Stimulated activated CD4-positive, alpha-beta T cell treated with anti-CD3 and anti-CD28 coated beads, Interleukin-15, amount 100 ng/mL, for 24 hours (primary cell): Measurements from ENCODE around the gene DMRT1.
"Not testable (repeated sequence)": the region's sequence is repeated elsewhere in the genome, so short reads cannot be mapped to it uniquely, and the experiment has no call there.

Source experiments
- DNase-seq: peaks from one replicate; pipeline ENCODE4 v3.0.0-alpha.2; 2020

DMRT1 gene

DNA sequence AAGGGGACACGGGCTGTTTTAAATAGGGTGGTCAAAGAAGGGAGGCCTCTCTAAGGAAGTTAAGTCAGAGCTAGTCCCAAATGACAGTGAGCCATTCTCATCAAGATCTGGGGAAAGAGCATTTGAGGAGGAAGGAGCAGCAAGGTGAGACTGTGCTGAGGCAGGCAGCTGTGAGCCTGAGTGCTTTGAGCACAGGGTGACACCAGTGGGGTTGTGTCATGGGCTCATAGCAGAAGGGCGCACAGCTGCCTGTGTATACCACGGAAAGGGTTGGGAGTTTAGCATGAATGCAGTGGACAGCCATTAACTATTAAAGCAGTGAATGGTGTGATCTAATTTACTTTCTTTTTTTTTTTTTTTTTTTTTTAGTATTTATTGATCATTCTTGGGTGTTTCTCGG, 19.2 kb downstream of the DMRT1 start:
- no peak for DNase-seq

DNA sequence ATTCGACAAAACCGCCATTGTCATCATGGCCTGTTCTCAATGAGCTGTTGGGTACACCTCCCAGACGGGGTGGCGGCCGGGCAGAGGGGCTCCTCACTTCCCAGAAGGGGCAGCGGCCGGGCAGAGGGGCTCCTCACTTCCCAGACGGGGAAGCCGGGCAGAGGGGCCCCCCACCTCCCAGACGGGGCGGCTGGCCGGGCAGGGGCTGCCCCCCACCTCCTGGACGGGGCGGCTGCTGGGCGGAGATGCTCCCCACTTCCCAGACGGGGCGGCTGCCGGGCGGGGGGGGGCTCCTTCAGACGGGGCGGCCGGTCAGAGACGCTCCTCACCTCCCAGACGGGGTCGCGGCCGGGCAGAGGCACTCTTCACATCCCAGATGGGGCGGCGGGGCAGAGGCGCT, 20.0 kb downstream of the DMRT1 start:
- DNase-seq: not testable (repeated sequence)

DNA sequence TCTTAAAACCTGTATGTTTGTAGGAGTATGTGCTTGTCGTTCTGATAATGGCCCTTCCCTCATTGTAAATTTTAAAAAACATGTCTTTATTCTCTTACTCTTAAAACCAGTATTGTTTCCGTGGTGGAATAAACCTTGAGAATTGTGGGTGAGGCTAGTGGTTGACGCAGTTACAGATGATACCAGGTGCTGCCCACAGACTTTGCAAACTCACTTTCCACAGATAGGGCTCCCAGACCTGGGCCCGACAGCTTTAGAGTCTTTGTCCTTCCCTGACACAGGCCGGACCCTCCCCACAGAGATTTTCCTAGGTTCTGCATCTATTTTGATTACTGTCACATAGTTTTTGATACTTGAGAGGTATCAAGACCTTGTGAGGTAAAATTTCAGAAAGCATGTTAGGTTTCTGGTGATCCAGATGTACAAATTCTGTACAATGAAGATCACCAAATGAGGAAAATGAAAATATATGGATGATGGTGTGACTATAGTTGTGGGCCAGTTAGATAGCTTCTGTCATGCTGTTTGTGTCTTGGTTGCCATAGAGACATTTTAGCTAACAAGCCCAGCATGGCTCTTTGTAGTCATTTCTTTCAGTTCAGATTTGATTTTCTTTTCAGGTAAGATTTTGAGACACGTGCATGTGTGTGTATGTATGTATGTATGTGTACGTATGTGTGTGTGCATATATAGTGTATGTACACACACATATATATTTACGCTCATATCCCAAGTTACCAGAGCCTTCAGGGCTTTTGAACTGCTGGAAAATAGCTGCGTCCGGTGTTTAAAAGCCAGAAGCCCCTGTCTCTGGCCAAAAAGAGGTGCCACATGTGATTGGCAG, 33.8 kb downstream of the DMRT1 start:
- DNase-seq: no peak

DNA sequence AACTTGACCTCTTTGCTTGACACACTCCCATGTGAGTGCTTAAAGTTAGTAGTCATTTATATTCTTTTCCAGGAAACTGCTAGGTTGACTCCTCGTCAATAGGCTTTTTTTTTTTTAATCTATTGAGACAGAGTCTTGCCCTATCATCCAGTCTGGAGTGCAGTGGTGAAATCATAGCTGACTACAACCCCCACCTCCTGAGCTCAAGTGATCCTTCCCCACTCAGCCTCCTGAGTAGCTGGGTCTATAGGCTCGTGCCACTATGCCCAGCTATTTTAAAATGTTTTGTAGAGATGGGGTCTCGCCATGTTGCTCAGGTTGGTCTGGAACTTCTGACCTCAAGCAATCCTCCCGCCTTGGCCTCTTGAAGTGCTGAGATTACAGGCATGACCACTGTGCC, 34.9 kb downstream of the DMRT1 start:
- no peak for DNase-seq

DNA sequence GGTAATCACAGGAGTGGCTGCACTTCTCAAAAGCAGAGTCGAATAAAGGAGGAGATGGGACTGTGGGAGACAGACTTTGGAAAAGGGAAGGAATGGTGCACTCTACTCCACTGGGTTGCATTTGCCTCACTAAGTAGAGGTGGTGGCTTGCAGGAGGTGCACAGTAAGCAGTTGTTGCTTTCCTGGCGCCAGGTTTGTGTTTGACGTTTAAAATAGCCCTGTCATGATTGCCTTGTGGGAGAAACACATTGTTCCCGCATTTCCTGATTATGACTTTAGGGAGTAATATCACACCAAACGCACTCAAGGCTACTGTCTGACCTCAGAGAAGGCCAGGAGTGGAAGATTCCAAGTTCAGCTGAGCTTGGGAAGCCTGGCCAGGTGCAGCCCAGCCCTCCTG, 36.7 kb downstream of the DMRT1 start:
- DNase-seq: no peak

DNA sequence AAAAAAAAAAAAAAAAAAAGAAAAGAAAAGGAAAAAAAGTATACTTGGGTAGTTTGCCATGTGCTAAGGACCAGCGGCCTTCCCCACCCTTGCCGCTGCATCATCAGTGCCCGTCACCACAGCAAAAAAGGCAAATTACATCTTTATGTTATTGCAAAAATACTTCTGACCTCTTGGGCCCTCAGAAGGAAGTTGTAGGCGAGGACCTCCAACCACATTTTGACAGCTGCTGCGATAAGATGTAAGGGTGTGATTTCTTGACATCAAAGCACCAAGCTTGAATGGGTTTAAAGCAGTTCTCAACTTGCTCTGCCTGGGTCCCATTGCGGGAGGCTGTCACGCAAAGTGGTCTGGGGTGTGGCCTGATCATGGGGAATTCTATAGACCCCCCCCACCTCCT, 39.2 kb downstream of the DMRT1 start:
- peak; percentile 5 for DNase-seq

DNA sequence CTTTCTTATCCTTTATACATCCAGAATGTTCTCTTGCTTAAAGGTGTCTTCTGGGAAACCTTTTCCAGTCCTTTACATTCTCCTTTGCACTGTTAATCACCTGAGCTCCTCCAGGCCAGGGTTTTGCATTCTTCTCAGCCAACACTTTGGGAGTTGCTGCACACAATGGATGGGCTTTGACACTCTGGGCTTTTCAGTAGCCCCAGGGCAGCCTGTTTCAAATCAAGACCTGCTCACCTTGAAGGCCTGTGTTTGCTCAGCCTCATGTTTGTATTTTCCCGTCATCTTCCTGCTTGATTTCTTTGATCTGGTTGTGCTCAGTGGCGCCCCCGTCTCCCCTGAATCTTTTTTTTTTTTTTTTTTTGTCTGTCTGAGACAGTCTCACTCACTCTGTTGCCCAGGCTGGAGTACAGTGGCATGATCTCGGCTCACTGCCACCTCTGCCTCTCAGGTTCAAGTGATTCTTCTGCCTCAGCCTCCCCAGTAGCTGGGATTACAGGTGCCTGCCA, 41.0 kb downstream of the DMRT1 start:
- no peak for DNase-seq

DNA sequence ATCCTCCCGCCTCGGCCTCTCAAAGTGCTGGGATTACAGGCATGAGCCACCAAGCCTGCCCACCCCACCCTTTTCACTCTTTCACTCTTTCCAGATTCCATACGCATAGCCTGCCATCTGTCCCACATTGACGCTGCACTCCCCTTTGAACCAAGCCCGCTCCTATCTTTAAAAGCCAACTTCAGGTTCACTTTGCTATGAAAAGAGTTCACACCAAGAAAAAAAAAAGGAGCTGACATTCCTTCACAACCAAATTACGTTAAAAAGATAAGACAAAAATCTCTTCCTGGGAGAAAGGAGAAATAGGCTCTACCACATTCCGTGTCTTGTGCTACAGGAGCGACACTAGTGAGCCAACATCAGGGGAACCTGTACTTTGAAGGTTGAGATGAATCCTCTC, 41.5 kb downstream of the DMRT1 start:
- DNase-seq: no peak

DNA sequence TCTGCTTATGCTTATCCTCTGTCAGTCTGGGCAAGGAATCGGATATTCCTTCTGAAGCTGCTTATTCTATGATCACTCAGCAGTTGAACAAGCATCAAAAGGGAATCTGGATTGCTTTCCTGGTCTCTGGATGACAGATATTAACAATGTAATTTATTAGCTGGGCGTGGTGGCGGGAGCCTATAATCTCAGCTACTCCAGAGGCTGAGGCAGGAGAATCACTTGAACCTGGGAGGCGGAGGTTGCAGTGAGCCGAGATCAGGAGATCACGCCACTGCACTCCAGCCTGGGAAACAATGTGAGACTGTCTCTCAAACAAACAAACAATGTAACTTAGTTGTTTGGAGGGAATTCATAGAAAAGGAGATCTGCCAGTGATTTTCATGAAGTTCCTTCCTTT, 45.4 kb downstream of the DMRT1 start:
- no peak for DNase-seq

DNA sequence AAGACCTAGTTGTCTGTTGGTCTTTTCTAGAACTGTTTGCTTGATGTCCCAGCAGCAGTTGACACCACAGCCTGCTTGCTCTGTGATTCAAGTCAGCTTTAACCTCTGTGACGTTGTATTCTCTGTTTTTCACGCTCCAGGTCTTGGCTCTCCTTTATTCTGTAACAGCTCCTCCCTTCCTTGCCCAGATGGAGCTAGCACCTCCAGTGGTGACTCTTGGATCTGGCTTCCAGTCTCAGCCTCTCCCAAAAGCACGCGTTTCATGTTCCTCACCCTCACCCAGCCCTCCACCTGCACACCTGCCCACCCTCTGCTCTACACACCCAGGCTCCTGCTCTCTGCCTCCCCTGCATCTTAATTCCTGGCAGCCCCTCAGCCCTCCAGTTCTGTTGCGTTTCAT, 50.6 kb downstream of the DMRT1 start:
- no peak for DNase-seq

DNA sequence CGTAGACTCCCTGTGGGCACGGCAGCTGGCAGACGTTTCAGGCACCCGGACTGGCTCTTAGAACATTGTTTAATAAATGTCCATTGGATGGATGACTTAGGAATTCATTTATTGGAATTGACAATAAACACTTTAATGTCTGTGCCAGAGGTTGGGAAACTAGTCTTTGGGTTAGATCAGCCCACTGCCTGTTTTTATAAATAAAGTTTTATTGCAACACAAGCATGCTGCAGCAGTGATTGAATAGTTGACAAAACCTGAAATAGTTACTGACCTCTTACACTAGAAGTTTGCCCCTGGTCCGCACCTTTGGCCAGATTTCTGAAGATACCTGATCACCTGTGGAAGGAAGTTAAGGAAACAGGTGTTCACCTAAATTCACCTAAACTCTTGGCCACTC, 51.6 kb downstream of the DMRT1 start:
- no peak for DNase-seq

DNA sequence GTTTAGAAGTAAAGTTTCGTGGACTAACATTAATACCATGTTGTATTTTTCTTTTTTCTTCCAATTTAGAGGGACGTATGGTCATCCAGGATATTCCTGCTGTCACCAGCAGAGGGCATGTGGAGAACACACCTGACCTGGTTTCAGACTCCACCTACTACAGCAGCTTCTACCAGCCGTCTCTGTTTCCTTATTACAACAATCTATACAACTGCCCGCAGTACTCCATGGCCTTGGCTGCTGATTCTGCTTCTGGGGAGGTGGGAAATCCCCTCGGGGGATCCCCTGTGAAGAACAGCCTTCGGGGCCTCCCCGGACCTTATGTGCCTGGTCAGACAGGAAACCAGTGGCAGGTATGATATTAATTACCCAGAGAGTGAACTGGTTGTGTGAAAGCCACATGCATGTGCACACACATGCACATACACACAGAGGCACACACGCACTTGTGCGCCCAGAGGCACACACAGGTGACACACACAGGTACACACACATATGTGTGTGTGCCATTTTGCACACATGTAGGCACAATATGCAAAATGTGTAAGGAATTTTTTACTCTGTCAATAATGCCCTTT, 52.4 kb downstream of the DMRT1 start:
- DNase-seq: peak; percentile 75

DNA sequence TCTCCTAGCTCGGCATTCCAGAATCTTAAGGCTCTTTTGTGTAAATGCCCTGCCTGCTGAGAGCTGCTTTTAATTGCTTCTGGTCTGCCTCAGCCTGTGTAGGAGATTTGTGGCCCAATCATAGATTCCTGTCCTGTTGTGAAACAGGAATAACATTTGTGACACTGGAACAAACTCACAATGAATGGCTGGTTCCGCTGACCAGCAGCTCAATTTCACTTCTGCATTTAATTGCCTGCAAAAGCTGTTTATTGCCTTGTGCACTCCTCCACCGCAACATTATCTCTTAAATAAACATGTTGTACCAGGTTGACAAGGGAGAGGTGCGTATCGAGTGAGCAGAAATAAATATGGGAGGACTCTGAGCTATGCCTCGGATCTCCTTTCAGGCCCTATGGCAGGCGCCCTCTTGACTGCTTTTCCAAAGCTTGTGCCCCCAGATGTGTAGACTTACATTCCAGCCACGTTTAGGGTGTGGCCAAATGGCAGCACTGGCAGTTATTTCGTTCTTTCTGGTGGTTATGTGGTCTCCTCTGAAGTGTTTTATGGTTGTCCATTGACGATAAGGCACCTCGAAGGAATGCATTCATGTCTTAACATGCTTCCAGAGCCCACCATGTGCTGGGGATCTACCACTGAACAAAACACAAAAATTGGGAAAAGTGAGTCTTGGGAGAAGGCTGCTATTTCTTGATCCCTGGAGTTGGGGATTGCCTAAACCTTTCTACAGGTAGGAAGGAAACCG, 58.1 kb downstream of the DMRT1 start:
- no peak for DNase-seq

DNA sequence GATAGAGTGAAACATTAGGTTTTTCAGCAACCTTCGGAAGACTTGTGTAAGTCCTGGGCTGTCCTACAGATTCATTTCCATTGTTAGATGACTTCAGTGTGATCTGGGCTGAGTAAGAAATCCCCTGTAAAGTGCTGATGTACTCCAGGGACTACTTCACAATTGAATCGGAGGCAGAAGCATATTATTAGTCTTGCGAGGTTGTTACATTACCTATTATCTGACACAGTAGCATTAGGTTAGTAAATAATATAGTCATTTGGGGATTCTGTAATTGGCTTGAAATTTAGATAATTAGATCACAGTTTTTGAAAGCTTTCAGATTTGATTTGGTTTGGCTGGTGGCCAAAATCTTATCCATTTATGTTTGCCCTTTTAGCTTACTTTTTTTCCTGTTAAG, 62.4 kb downstream of the DMRT1 start:
- DNase-seq: no peak

DNA sequence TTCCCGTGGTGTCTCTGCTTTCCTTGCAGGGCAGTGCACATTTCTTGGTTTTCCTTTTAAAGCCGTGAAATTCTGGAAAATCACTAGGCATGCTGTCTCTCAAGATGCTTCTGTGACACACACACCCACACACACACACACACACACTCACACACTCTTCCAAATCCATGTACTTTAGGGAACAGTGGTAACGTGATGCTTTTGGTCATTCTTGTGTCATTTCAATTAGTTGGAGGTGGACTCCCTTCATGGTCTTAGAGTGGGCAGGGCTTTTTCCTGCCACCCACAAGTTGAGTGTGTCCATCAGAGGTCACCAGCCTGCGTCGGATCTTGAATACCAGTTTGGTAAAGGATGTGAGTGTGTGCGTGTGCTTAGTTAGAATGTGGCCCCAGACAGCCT, 64.4 kb downstream of the DMRT1 start:
- no peak for DNase-seq

DNA sequence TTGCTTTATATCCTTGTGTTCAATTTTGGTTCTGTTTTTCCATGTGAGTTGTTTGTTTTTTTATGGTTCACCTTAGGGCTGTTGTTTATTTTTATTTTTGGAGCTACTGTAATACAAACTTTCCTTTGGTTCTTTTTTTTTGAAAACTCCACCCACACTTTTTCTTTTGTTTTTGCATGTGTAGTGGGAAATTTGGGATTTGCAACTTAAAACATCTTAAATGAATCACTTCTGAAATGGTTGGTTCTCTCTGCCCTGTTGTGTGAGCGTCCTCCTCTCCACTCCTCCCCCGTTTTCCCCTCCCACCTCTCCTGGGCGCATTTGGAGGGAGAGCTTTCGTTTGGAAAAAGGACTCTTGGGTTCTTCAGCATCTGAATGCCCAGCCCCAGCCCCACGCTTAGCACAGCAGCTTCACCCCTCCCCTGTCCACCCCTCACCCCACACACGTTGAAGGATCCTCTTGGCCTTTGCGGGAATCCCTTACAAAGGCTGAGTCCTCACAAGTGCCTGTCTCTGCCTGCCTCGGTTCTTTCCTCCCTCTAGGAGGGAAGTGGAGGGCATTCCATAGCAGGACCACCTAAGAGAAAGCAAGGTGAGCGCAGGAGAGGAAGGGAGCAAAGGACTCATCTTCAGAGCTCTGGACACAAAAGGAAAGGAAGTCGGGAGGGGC, 67.2 kb downstream of the DMRT1 start:
- DNase-seq: no peak

DNA sequence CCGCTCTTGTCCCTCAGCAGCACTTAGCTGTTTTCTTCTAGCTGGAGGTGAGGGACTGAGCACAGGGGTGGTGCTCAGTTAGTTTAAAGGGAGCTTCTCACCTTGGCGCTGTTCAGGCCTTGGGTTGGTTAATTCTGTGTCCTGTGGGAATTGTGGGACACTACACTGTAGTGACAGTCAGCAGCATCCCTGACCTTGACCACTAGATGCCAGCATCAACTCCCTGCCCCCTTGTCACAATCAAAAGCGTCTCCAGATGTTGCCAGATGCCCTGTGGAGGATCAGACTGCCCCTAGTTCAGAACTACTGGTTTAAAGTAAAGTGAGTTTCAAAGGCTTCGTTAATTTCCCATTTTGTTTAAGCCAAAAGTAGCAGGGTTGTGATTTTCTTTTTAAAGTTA, 69.5 kb downstream of the DMRT1 start:
- no peak for DNase-seq

DNA sequence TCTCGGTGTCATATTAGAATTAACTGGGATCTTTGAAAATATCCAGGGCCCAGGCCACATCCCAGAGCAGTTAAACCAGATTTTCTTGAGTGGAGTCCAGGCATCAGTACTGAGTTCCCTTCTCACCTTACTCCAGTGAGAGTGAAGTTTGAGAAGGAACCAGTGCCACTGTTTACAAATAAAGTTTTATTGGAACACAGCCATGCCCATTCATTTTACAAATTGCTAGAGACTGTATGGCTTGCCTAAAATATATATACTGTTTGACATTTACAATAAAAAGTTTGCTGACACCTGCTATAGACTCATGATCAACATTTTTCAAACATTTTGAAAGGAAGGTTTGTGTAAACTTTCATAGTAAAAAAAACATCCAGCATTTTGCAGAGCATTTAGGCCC, 71.3 kb downstream of the DMRT1 start:
- no peak for DNase-seq

DNA sequence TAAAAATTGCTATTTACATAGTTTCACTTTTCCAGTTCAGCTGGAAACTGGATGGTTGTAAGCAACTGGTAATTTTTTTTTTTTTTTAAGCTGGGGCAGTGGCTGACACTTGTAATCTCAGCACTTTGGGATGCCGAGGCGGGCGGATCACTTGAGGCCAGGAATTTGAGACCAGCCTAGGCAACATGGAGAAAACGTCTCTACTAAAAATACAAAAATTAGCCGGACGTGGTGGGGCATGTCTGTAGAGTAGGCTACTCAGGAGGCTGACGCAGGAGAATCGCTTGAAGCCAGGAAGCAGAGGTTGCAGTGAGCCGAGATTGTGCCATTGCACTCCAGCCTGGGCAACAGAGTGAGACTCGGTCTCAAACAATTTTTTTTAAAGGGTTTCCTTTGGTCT, 72.0 kb downstream of the DMRT1 start:
- DNase-seq: not testable (repeated sequence)

DNA sequence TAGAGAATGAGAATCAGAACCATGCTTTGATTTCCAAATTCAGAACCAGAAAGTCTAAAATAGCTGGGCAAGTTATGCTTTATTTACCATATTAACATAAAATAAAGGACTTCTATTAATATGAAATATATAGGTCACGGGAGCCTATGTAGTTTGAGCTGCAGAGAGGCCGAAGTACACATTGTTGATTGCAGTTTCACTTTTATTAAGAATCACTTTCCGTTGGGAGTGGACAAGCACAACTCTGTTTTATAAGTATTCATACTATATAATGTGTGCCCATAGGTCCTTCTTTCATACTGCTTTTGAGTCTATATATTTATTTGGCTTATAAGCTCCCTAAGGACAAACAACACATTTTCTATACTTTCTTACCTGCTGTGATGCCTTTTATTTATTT, 76.2 kb downstream of the DMRT1 start:
- DNase-seq: no peak

DNA sequence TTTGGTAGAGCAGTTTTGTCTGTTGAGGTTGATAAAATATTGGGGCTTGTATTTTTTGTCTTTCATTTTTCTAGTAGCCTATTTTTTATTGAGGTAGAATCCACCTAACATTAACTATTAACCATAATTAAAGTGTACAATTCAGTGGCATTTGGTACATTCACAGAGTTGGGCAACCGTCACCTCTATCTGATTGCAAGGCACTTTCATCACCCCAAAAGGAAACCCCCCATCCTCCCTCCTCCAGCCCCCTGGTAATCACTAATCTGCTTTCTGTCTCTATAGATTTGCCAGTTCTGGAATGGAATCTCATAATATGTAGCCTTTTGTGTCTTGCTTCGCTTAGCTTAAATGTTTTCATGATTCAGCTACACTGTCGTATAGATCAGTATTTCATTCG, 79.4 kb downstream of the DMRT1 start:
- no peak for DNase-seq

DNA sequence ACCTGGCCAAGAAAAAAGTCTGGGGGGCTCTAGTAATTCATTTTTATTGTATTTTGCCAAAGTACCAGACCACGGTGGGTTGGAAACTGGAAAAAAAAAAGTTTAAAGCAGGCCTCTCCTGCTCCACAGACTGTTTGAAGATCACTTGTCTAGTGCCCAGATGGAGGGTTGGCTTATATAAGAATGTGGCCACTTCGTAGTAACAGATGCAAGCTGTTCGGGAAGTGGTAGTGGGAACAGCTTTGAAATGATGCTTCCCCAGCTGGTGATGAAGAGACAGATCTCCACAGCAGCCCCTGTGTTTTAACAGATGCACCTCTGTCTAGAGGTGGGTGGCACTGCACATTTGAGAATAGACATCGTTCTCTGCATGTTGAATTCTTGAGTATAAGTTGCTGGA, 80.7 kb downstream of the DMRT1 start:
- no peak for DNase-seq

DNA sequence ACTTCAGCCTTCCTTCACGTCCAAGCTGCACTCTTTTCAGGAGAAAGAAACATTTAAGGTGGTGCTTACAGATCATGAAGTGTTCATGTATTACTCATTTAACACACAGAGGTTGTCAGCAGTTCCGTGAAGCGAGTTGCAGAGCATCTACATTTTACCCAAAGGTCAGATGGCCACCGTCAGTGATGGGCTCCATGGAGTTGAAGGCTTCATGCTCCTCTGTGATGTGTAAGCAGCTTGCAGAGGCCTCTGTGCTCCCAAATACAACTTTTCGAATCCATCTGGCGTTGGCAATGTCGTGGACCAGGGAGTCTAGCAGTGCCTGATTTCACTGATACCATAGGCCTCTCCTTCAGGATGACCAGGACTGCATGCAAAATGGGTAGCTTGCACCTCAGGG, 81.2 kb downstream of the DMRT1 start:
- DNase-seq: no peak
